Testis (tissue), 3 donors: ENCODE data around the gene SYNE2. TPM values are rescaled to one million over a fixed set of nuclear protein-coding genes. Genes with fewer than 3 reads are reported as not detected.

Source experiments
- DNase-seq: peaks from one replicate; pipeline ENCODE4 v3.0.0-alpha.2; 2019
- H3K27ac ChIP-seq, 2 donors: fragments of 200-600 bp; sonication (generic); one replicate each; pipeline ENCODE4 v1.5.1; 2019
- H3K27me3 ChIP-seq: fragments of 200-600 bp; sonication (generic); one replicate; pipeline ENCODE4 v1.5.1; 2019
- H3K36me3 ChIP-seq: fragments of 200-600 bp; sonication (generic); one replicate; pipeline ENCODE4 v1.5.1; 2017; ENCODE audit warnings: low read depth; ENCODE audit errors: missing control alignments
- H3K4me1 ChIP-seq: fragments of 200-600 bp; sonication (generic); one replicate; pipeline ENCODE4 v1.5.1; 2019
- H3K4me3 ChIP-seq, 2 donors: fragments of 200-600 bp; sonication (generic); one replicate each; pipeline ENCODE4 v1.5.1; 2017 to 2019
- H3K9me3 ChIP-seq: fragments of 200-600 bp; sonication (generic); one replicate; pipeline ENCODE4 v1.5.1; 2017
- CTCF ChIP-seq, 3 experiments: fragments of 450-650 bp in 2 of 3; fragments of 200-600 bp in 1 of 3; sonication (generic) in 1 of 3; IDR thresholded peaks; one replicate each; pipeline ENCODE4 v1.5.1; 2016 to 2019; ENCODE audit warnings: antibody characterized with exemption in 3 of 3, mild to moderate bottlenecking in 2 of 3, moderate library complexity in 1 of 3
- POLR2A ChIP-seq: fragments of 450-650 bp; IDR thresholded peaks from one replicate; pipeline ENCODE4 v1.6.1; 2017; ENCODE audit warnings: antibody characterized with exemption, mild to moderate bottlenecking, moderate library complexity
- WGBS, 2 donors: methylation state at CpG; one replicate each; pipeline ENCODE4 v1.1.5; 2018; 5-methylcytosine and 5-hydroxymethylcytosine counted together
- intact Hi-C: fragments of 100-400 bp; cut with DNase I; formaldehyde crosslinking; loops from one replicate; pipeline ENCODE4 v1.15.1; 2023; ENCODE audit warnings: low total_unique reads
- polyA plus RNA-seq: library from polyadenylated mRNA; stranded (reverse); fragments of 350-450 nt; fragmentation: Illumina TruSeq; extraction: RNeasy Lipid Tissue Mini Kit (QIAGEN cat#74804); gene quantifications from one replicate; pipeline ENCODE4 v1.2.3, GENCODE V29; 2014; ENCODE audit warnings: low read depth, low replicate concordance; ENCODE audit not compliant: insufficient read depth
- total RNA-seq, 2 donors: library from RNA; depleted of rRNA; stranded (reverse); fragments of >200 nt; gene quantifications; one replicate each; pipeline ENCODE4 v1.2.3, GENCODE V29; 2016

Gene SYNE2
- total and polyA plus RNA-seq, 3 donors from 2014 or later = 74.6 to 519 (median 511) TPM

DNA sequence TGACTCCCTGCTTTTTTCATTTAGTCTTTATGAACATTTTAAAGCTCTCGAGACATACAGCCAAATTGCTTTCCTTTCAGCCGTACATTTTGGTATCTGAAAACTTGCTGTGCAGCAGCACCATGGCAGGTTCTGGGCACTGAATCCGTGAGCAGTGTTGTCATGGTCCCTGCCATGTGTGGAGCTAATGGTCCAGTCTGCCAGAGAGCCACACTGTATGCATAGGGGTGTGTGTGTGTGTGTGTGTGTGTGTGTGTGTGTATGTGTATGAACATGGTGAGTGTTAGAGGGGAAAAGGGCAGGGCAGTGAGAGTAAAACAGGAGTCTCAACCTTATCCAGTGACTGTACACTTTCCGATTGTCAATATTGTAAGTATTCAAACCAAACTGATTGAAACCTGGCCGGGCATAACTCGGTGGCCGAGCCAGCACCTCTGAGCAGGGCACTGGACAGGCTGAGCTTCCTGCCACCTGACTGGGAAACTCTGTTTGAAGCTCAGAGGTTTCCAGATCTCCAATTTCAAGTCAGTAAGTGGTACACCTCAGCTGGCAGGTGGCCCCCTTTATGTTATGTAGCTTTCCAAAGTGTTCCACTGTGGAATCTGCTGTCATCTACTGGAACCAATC is 331.4 kb downstream of the SYNE2 start:
- H3K4me3 ChIP-seq = no peak overlapping the region
- no peak overlapping the region for H3K27ac ChIP-seq
- H3K27me3 ChIP-seq = no peaks in the 10 kb centered on the region
- peaks cover 5% of the 10 kb centered on the region for H3K4me1 ChIP-seq
- 78 to 90% methylated on average over 7 of the region's 7 CpGs for WGBS, 2 donors
- no peaks in the 10 kb centered on the region for H3K36me3 ChIP-seq
- TF ChIP-seq POLR2A = no peak
- TF ChIP-seq CTCF (IDR thresholded peaks at IDR 0.05) = no peak
- intact Hi-C loops = no loop called here
- no peak for DNase-seq
- no peaks in the 10 kb centered on the region for H3K9me3 ChIP-seq

GRCh38 chr14:64185184-64185583 is 332.4 kb downstream of the SYNE2 start:
- no peak overlapping the region for H3K4me3 ChIP-seq
- peaks cover 5% of the 10 kb centered on the region for H3K4me1 ChIP-seq
- no peaks in the 10 kb centered on the region for H3K27me3 ChIP-seq
- intact Hi-C loops = no loop called here
- no peaks in the 10 kb centered on the region for H3K36me3 ChIP-seq
- no peaks in the 10 kb centered on the region for H3K9me3 ChIP-seq
- no peak for DNase-seq
- no peak overlapping the region for H3K27ac ChIP-seq
- TF ChIP-seq POLR2A (no peak), CTCF (IDR thresholded peaks at IDR 0.05) (no peak)
- 87 to 100% methylated on average over 1 of the region's 1 CpG for WGBS, 2 donors

DNA sequence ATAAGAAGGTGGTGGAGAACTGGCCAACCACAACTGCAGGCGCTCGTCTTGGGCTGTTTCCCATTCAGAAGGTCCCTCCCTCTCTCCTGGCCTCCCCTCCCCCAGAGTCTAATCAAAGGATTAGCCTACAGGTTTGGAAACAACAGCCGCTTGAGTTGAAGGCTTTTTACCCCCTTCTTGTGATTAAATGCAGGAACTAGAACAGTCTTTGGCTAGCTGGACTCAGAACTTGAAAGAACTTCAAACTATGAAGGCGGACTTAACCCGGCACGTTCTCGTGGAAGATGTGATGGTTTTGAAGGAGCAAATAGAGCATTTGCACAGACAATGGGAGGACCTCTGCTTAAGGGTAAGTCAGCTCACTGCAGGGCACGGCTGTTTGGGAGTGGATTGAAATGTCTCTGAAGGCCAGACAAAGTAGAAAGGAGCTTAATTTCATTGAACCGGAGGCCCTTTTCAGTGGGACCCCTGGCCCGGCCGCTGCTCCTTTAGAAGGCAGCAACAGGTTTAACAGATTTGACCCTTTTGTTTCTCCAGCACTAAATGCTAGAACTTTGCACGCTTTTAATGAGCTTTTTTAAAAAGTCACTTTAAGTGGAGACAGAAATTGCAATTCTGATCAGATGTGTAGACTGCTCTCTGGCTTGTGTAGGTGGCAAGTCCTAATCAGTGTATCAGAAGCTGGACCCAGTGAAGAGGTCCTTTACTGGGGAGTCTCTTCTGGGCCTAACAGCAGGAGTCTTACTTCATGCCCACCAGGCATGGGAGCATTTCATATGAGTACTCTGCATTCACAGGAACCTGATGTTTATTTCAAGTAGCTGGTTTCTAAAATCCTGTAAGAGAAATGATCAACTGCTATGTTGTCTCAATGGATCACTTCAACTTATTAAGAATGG is 333.7 kb downstream of the SYNE2 start:
- H3K4me1 ChIP-seq = peaks cover 5% of the 10 kb centered on the region
- H3K27me3 ChIP-seq = no peaks in the 10 kb centered on the region
- H3K36me3 ChIP-seq = no peaks in the 10 kb centered on the region
- DNase-seq = peak; percentile 58
- H3K27ac ChIP-seq = no peak overlapping the region
- intact Hi-C loops = no loop called here
- WGBS, 2 donors = 59 to 81% methylated on average over 12 of the region's 12 CpGs
- no peaks in the 10 kb centered on the region for H3K9me3 ChIP-seq
- H3K4me3 ChIP-seq = no peak overlapping the region
- TF ChIP-seq POLR2A = no peak
- no peak for TF ChIP-seq CTCF (IDR thresholded peaks at IDR 0.05)

- H3K4me1 ChIP-seq = peaks cover 5% of the 10 kb centered on the region
- no peak overlapping the region for H3K4me3 ChIP-seq
- H3K27me3 ChIP-seq = no peaks in the 10 kb centered on the region
- intact Hi-C loops = no loop called here
- no peak for TF ChIP-seq CTCF (IDR thresholded peaks at IDR 0.05)
- no peak for TF ChIP-seq POLR2A
- no peak for DNase-seq
- H3K36me3 ChIP-seq = no peaks in the 10 kb centered on the region
- H3K27ac ChIP-seq = no peak overlapping the region
- no peaks in the 10 kb centered on the region for H3K9me3 ChIP-seq
- WGBS, 2 donors = 46 to 57% methylated on average over 3 of the region's 3 CpGs
These were observed 334.5 kb downstream of the SYNE2 start for GRCh38 chr14:64187331-64187730.
